ENCODE data around the gene SINHCAF. TPM values are rescaled to one million over a fixed set of nuclear protein-coding genes. Genes with fewer than 3 reads are reported as not detected.

Gene SINHCAF
- total and polyA plus RNA-seq, 2 of the 8 experiments (the other 6 are each of a cell fraction or from before 2014, with no cell fraction given) = 138 to 576 TPM

DNA sequence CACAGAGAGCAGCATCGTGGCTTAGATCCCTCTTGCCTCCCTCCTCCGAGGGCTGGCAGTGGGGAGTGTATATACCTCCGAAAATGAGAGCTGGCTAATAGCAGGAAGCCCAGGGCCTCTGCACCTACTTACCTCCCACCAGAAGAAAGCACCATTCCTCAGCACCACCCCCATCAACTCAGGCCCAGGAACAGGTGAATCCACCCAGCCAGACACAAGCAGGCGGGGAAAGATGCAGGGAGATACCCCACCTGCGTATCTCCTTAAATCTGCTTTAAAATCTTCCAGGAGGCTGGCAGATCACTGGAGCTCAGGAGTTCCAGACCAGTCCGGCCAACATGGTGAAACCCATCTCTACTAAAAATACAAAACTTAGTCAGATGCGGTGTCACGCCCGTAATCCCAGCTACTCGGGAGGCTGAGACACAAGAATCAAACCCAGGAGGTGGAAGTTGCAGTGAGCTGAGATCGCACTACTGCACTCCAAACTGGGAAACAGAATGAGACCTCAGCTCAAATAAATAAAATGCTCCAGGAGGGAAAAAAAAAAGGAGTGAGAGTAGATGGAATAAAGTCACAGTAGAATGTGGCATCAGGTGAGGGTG is 93.5 kb downstream of the SINHCAF start:
- Histone ChIP-seq H3K4me1 (replicated peaks in 1 of 4; ENCODE audit: control insufficient read depth in 3 of 4, insufficient read depth in 4 of 4, low read length in 3 of 4) (peaks cover 0 to 5% (median 3%) of the 10 kb centered on the region in 4 experiments; a peak in 5 of 7 replicates), H2BK120ac (replicated peaks; ENCODE audit: low read depth, low read length) (no peak overlapping the region), H3K36me3 (ENCODE audit: control insufficient read depth in 2 of 4, insufficient read depth in 4 of 4, low read length in 3 of 4) (no peaks in the 10 kb centered on the region), H2BK5ac (ENCODE audit: low read depth, low read length) (no peak overlapping the region), H3K4me3 (ENCODE audit: extremely low read depth in 1 of 4, insufficient read depth in 2 of 4, low read depth in 3 of 4, low read length in 4 of 4) (no peak overlapping the region), H2BK15ac (ENCODE audit: low read length) (no peak overlapping the region), H4K20me1 (replicated peaks in 1 of 2; ENCODE audit: control insufficient read depth in 1 of 2, insufficient read depth in 2 of 2, low read length in 2 of 2) (no peaks in the 10 kb centered on the region), H3K27ac (ENCODE audit: low read depth, low read length) (no peak overlapping the region), H3K4ac (replicated peaks; ENCODE audit: insufficient read length, low read depth, low read length) (no peak overlapping the region), H4K5ac (ENCODE audit: insufficient read length, low read depth, low read length) (no peak overlapping the region), H4K91ac (replicated peaks; ENCODE audit: insufficient read length, low read length) (no peak overlapping the region), H4K8ac (ENCODE audit: extremely low read depth, insufficient read depth, low read length) (no peak overlapping the region), H3K56ac (replicated peaks; ENCODE audit: insufficient read length, low read depth, low read length) (no peak overlapping the region), H3K79me2 (ENCODE audit: control insufficient read depth in 1 of 2, insufficient read depth in 2 of 2, low read length in 2 of 2) (no peaks in the 10 kb centered on the region), H3K9ac (replicated peaks in 1 of 4; ENCODE audit: extremely low read depth in 1 of 4, low read depth in 3 of 4, low read length in 3 of 4) (no peak overlapping the region), H3K23ac (ENCODE audit: insufficient read length) (no peak overlapping the region), H2BK12ac (ENCODE audit: low read depth, low read length) (no peak overlapping the region), H3K9me3 (ENCODE audit: insufficient read depth in 2 of 2, low read depth in 1 of 2, low read length in 1 of 2) (0 out of 4 replicates have a peak, but pooled peaks cover 0 to 5% of the 10 kb centered on the region in 2 experiments), H3K27me3 (replicated peaks in 1 of 4; ENCODE audit: control insufficient read depth in 3 of 4, extremely low read depth in 1 of 4, insufficient read depth in 3 of 4, low read length in 3 of 4) (peaks cover 0 to 3% (median 0%) of the 10 kb centered on the region in 4 experiments; a peak in 2 of 7 replicates), H2AFZ (ENCODE audit: low read length) (no peak overlapping the region), H3K14ac (ENCODE audit: insufficient read length) (no peak overlapping the region), H3K18ac (ENCODE audit: extremely low read depth, low read length) (no peak overlapping the region; the same call in 1 of the 2 replicates), H2BK20ac (ENCODE audit: low read length) (no peak overlapping the region), H3K23me2 (ENCODE audit: low read depth, low read length) (no peaks in the 10 kb centered on the region), H3K4me2 (ENCODE audit: insufficient read depth in 1 of 2, low read depth in 2 of 2, low read length in 2 of 2) (no peak overlapping the region), H3K79me1 (ENCODE audit: low read depth, low read length) (no peaks in the 10 kb centered on the region), H2AK5ac (ENCODE audit: low read depth, low read length) (no peak overlapping the region)
- POLR2A ChIA-PET (ENCODE audit: partially characterized antibody) = interaction anchor here (0.6 to 1.2 kb wide), 3 partner anchors 10 to 407 kb away, joined by 3 to 4 read pairs (median 3); no protein-coding TSS in a partner anchor
- 71% methylated on average over 11 of the region's 11 CpGs; no CpG with 5 or more reads in 1 of the 2 experiments for WGBS, 2 experiments (ENCODE audit: extremely low coverage in 1 of 2, insufficient coverage in 1 of 2, insufficient read length in 1 of 2, insufficient replicate concordance in 2 of 2, low coverage in 1 of 2, low lambda C conversion rate in 2 of 2, missing lambda C conversion rate in 1 of 2)
- no peak for FAIRE-seq
- CTCF ChIA-PET (ENCODE audit: partially characterized antibody) = interaction anchor here (0.6 to 4.6 kb wide), 16 partner anchors 10 to 634 kb away, joined by 3 to 25 read pairs (median 4); no protein-coding TSS in a partner anchor
- no peak for DNase-seq (ENCODE audit: low read depth in 1 of 2, low spot score in 2 of 2)
- TF ChIP-seq, protein P1, sequence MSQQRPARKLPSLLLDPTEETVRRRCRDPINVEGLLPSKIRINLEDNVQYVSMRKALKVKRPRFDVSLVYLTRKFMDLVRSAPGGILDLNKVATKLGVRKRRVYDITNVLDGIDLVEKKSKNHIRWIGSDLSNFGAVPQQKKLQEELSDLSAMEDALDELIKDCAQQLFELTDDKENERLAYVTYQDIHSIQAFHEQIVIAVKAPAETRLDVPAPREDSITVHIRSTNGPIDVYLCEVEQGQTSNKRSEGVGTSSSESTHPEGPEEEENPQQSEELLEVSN (IDR thresholded peaks at IDR 0.05) = no peak
- TF ChIP-seq EP300 (IDR thresholded peaks at IDR 0.05; ENCODE audit: borderline replicate concordance in 1 of 2, low read depth in 2 of 2, low read length in 2 of 2) (no peak), SIX5 (IDR thresholded peaks at IDR 0.05; ENCODE audit: low read depth, low read length) (no peak), SP4 (IDR thresholded peaks at IDR 0.05; ENCODE audit: low read length) (no peak), JUND (IDR thresholded peaks at IDR 0.05; ENCODE audit: low read length) (no peak), ZNF274 (IDR thresholded peaks at IDR 0.05; ENCODE audit: borderline replicate concordance, extremely low read depth, low read length) (no peak), HDAC2 (IDR thresholded peaks at IDR 0.05; ENCODE audit: borderline replicate concordance in 1 of 2, low read depth in 2 of 2, low read length in 2 of 2) (no peak), KDM4A (IDR thresholded peaks at IDR 0.05; ENCODE audit: low read depth, low read length, severe bottlenecking) (no peak), NRF1 (IDR thresholded peaks at IDR 0.05; ENCODE audit: low read depth, low read length) (no peak), BCL11A (IDR thresholded peaks at IDR 0.05; ENCODE audit: low read depth in 2 of 2, low read length in 2 of 2) (no peak)
- TF ChIP-seq, protein P2, sequence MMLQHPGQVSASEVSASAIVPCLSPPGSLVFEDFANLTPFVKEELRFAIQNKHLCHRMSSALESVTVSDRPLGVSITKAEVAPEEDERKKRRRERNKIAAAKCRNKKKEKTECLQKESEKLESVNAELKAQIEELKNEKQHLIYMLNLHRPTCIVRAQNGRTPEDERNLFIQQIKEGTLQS (IDR thresholded peaks at IDR 0.05; ENCODE audit: insufficient read depth, low read depth, low read length) = no peak
